GM19043 (cell line): ENCODE measurements around the gene ORC1.
"Not testable (repeated sequence)": the region's sequence is repeated elsewhere in the genome, so short reads cannot be mapped to it uniquely, and the experiment has no call there.

Source experiments
- ATAC-seq: cut with Tn5 transposase; IDR thresholded peaks from one replicate; pipeline ENCODE4 v1.9.1; 2021; ENCODE audit warnings: low read depth; ENCODE audit not compliant: unreplicated experiment

ORC1 gene

GRCh38 chr1:52393174-52393573 lies 11.0 kb downstream of the ORC1 start:
- ATAC-seq = no peak

GRCh38 chr1:52386458-52386857 lies 17.8 kb downstream of the ORC1 start:
- no peak for ATAC-seq

- no peak for ATAC-seq
Observed at GRCh38 chr1:52385376-52385775, 18.8 kb downstream of the ORC1 start.

- not testable (repeated sequence) for ATAC-seq
Observed at GRCh38 chr1:52369851-52370250, 34.4 kb downstream of the ORC1 start.

GRCh38 chr1:52368383-52369172 lies 35.6 kb downstream of the ORC1 start:
- no peak for ATAC-seq

GRCh38 chr1:52367272-52367671 lies 37.0 kb downstream of the ORC1 start:
- no peak for ATAC-seq

GRCh38 chr1:52366517-52366827 lies 37.8 kb downstream of the ORC1 start:
- ATAC-seq = no peak

GRCh38 chr1:52365746-52366516 lies 38.3 kb downstream of the ORC1 start, which contains the start of gene CC2D1B:
CC2D1B (minus strand) TSS chr1:52366205; CDS start chr1:52364620, 1,585 bp downstream.
- ATAC-seq = peak; percentile 93

GRCh38 chr1:52365071-52365745 lies 39.0 kb downstream of the ORC1 start:
- ATAC-seq = no peak

GRCh38 chr1:52364235-52364839 lies 39.9 kb downstream of the ORC1 start:
- ATAC-seq = no peak

GRCh38 chr1:52360595-52360968 lies 43.6 kb downstream of the ORC1 start:
- no peak for ATAC-seq

GRCh38 chr1:52359676-52360594 lies 44.3 kb downstream of the ORC1 start:
- ATAC-seq = no peak

- ATAC-seq = no peak
Observed at GRCh38 chr1:52358851-52359497, 45.2 kb downstream of the ORC1 start.

GRCh38 chr1:52357397-52357796 lies 46.8 kb downstream of the ORC1 start:
- ATAC-seq = no peak

GRCh38 chr1:52356818-52357355 lies 47.3 kb downstream of the ORC1 start:
- ATAC-seq = no peak

- ATAC-seq = no peak
Observed at GRCh38 chr1:52355847-52356505, 48.2 kb downstream of the ORC1 start.

- no peak for ATAC-seq
Observed at GRCh38 chr1:52355436-52355835, 48.8 kb downstream of the ORC1 start.

- ATAC-seq = no peak
Observed at GRCh38 chr1:52352690-52353089, 51.5 kb downstream of the ORC1 start.
